HEK293 (cell line): ENCODE measurements around the gene NATD1.

Source experiments
- ATF2 ChIP-seq: fragments of 450-650 bp; formaldehyde crosslinking; IDR thresholded peaks from 2 replicates; pipeline ENCODE4 v1.5.1; 2016; ENCODE audit warnings: missing biosample characterization, missing genetic modification characterization, low read depth
- FEZF1 ChIP-seq: fragments of 450-650 bp; formaldehyde crosslinking; IDR thresholded peaks from 2 replicates; pipeline ENCODE4 v1.5.1; 2016; ENCODE audit warnings: missing biosample characterization, missing genetic modification characterization
- KLF7 ChIP-seq: fragments of 450-650 bp; formaldehyde crosslinking; IDR thresholded peaks from 2 replicates; pipeline ENCODE4 v1.5.1; 2016; ENCODE audit warnings: missing biosample characterization, missing genetic modification characterization, borderline replicate concordance
- KLF8 ChIP-seq: fragments of 450-650 bp; formaldehyde crosslinking; IDR thresholded peaks from 2 replicates; pipeline ENCODE4 v1.5.1; 2016; ENCODE audit warnings: missing biosample characterization, missing genetic modification characterization
- TCF7L2 ChIP-seq: IDR thresholded peaks from 2 replicates; pipeline ENCODE4 v1.6.1; 2011; ENCODE audit warnings: low read depth, mild to moderate bottlenecking, inconsistent platforms, low read length, moderate library complexity, borderline replicate concordance
- TRIM28 ChIP-seq: IDR thresholded peaks from 2 replicates; pipeline ENCODE4 v1.6.1; 2011; ENCODE audit warnings: low read length, control low read depth, borderline replicate concordance
- YY2 ChIP-seq: fragments of 450-650 bp; formaldehyde crosslinking; IDR thresholded peaks from 2 replicates; pipeline ENCODE4 v1.5.1; 2016; ENCODE audit warnings: missing biosample characterization, missing genetic modification characterization
- ZBTB17 ChIP-seq: fragments of 450-650 bp; formaldehyde crosslinking; IDR thresholded peaks from 2 replicates; pipeline ENCODE4 v1.5.1; 2016; ENCODE audit warnings: missing biosample characterization, missing genetic modification characterization
- ZBTB6 ChIP-seq: fragments of 450-650 bp; formaldehyde crosslinking; IDR thresholded peaks from 2 replicates; pipeline ENCODE4 v1.5.1; 2017; ENCODE audit warnings: missing biosample characterization, missing genetic modification characterization
- ZFHX2 ChIP-seq: fragments of 450-650 bp; formaldehyde crosslinking; conservative IDR thresholded peaks from 2 replicates; pipeline ENCODE4 v1.5.1; 2016; ENCODE audit warnings: missing biosample characterization, missing genetic modification characterization
- ZNF121 ChIP-seq: fragments of 450-650 bp; formaldehyde crosslinking; IDR thresholded peaks from 2 replicates; pipeline ENCODE4 v1.5.1; 2016; ENCODE audit warnings: missing biosample characterization, missing genetic modification characterization
- ZNF138 ChIP-seq: fragments of 450-650 bp; formaldehyde crosslinking; IDR thresholded peaks from 2 replicates; pipeline ENCODE4 v1.5.1; 2016; ENCODE audit warnings: missing biosample characterization, missing genetic modification characterization, borderline replicate concordance
- ZNF140 ChIP-seq: fragments of 450-650 bp; formaldehyde crosslinking; IDR thresholded peaks from 2 replicates; pipeline ENCODE4 v1.5.1; 2016; ENCODE audit warnings: missing biosample characterization, missing genetic modification characterization
- ZNF18 ChIP-seq: fragments of 450-650 bp; formaldehyde crosslinking; IDR thresholded peaks from 2 replicates; pipeline ENCODE4 v1.5.1; 2016; ENCODE audit warnings: missing biosample characterization, missing genetic modification characterization
- ZNF184 ChIP-seq: fragments of 450-650 bp; IDR thresholded peaks from 2 replicates; pipeline ENCODE4 v1.5.1; 2018; ENCODE audit warnings: missing biosample characterization, mild to moderate bottlenecking, missing genetic modification characterization
- ZNF214 ChIP-seq: fragments of 450-650 bp; formaldehyde crosslinking; IDR thresholded peaks from 2 replicates; pipeline ENCODE4 v1.5.1; 2017; ENCODE audit warnings: missing biosample characterization, mild to moderate bottlenecking, missing genetic modification characterization, borderline replicate concordance
- ZNF23 ChIP-seq: fragments of 450-650 bp; formaldehyde crosslinking; IDR thresholded peaks from 2 replicates; pipeline ENCODE4 v1.5.1; 2016; ENCODE audit warnings: missing biosample characterization, missing genetic modification characterization, borderline replicate concordance
- ZNF239 ChIP-seq: fragments of 450-650 bp; formaldehyde crosslinking; IDR thresholded peaks from 2 replicates; pipeline ENCODE4 v1.5.1; 2016; ENCODE audit warnings: missing biosample characterization, missing genetic modification characterization
- ZNF266 ChIP-seq: fragments of 450-650 bp; formaldehyde crosslinking; IDR thresholded peaks from 2 replicates; pipeline ENCODE4 v1.5.1; 2016; ENCODE audit warnings: missing biosample characterization, missing genetic modification characterization, low read depth
- ZNF274 ChIP-seq, 2 experiments: fragments of 200-500 bp in 1 of 2; fragments of 450-650 bp in 1 of 2; sonication (Bioruptor generic) in 1 of 2; formaldehyde crosslinking in 1 of 2; IDR thresholded peaks; 2 replicates each; pipeline versions ENCODE4 v1.5.1 to v1.6.1; 2014 to 2016; ENCODE audit warnings: borderline replicate concordance in 1 of 2, inconsistent platforms in 1 of 2, low read length in 1 of 2, missing biosample characterization in 1 of 2, missing genetic modification characterization in 1 of 2
- ZNF302 ChIP-seq: fragments of 450-650 bp; formaldehyde crosslinking; IDR thresholded peaks from 2 replicates; pipeline ENCODE4 v1.5.1; 2016; ENCODE audit warnings: missing biosample characterization, missing genetic modification characterization, low read depth
- ZNF362 ChIP-seq: fragments of 450-650 bp; formaldehyde crosslinking; IDR thresholded peaks from 2 replicates; pipeline ENCODE4 v1.5.1; 2016; ENCODE audit warnings: missing biosample characterization, missing genetic modification characterization
- ZNF433 ChIP-seq: fragments of 450-650 bp; formaldehyde crosslinking; IDR thresholded peaks from 2 replicates; pipeline ENCODE4 v1.5.1; 2016; ENCODE audit warnings: missing biosample characterization, missing genetic modification characterization, low read depth
- ZNF530 ChIP-seq: fragments of 450-650 bp; formaldehyde crosslinking; IDR thresholded peaks from 2 replicates; pipeline ENCODE4 v1.5.1; 2016; ENCODE audit warnings: low read depth, missing biosample characterization, missing genetic modification characterization
- ZNF549 ChIP-seq: fragments of 450-650 bp; IDR thresholded peaks from 2 replicates; pipeline ENCODE4 v1.5.1; 2018; ENCODE audit warnings: missing biosample characterization, missing genetic modification characterization, mild to moderate bottlenecking, inconsistent platforms, moderate library complexity
- ZNF571 ChIP-seq: fragments of 450-650 bp; formaldehyde crosslinking; IDR thresholded peaks from 2 replicates; pipeline ENCODE4 v1.5.0; 2017; ENCODE audit warnings: missing biosample characterization, missing genetic modification characterization
- ZNF580 ChIP-seq: fragments of 450-650 bp; formaldehyde crosslinking; IDR thresholded peaks from 2 replicates; pipeline ENCODE4 v1.5.1; 2016; ENCODE audit warnings: missing biosample characterization, missing genetic modification characterization
- ZNF624 ChIP-seq: fragments of 450-650 bp; formaldehyde crosslinking; IDR thresholded peaks from 2 replicates; pipeline ENCODE4 v1.5.1; 2017; ENCODE audit warnings: missing biosample characterization, missing genetic modification characterization
- ZNF639 ChIP-seq: fragments of 450-650 bp; formaldehyde crosslinking; IDR thresholded peaks from 2 replicates; pipeline ENCODE4 v1.5.1; 2016; ENCODE audit warnings: missing biosample characterization, missing genetic modification characterization
- ZNF658 ChIP-seq: fragments of 450-650 bp; formaldehyde crosslinking; IDR thresholded peaks from 2 replicates; pipeline ENCODE4; 2016; ENCODE audit warnings: missing biosample characterization, missing genetic modification characterization
- ZNF785 ChIP-seq: fragments of 450-650 bp; formaldehyde crosslinking; IDR thresholded peaks from 2 replicates; pipeline ENCODE4 v1.5.1; 2016; ENCODE audit warnings: missing biosample characterization, missing genetic modification characterization
- ZSCAN4 ChIP-seq: fragments of 450-650 bp; formaldehyde crosslinking; IDR thresholded peaks from 2 replicates; pipeline ENCODE4 v1.5.1; 2017; ENCODE audit warnings: missing biosample characterization, missing genetic modification characterization

NATD1 gene

GRCh38 chr17:21214015-21214776 is 39.0 kb downstream of the NATD1 start, which contains the start of gene TMEM11 (continued):
- no peak for TF ChIP-seq ZNF18 (tag by site-specific recombination)
- peak; percentile 96 for TF ChIP-seq YY2 (tag by site-specific recombination)
- no peak for TF ChIP-seq ZSCAN4 (tag by site-specific recombination)
- TF ChIP-seq ZNF138 (tag by site-specific recombination): no peak
- TF ChIP-seq TCF7L2: no peak
- TF ChIP-seq ZNF214 (tag by site-specific recombination): no peak
- no peak for TF ChIP-seq ZNF433 (tag by site-specific recombination)
- no peak for TF ChIP-seq ZNF549 (tag by site-specific recombination)
- peak; percentile 51; the same call in 1 of the 2 replicates for TF ChIP-seq ZNF121 (tag by site-specific recombination)
- TF ChIP-seq ZNF580 (tag by site-specific recombination): 0 out of 2 replicates have a peak, but pooled peaks have one; percentile 20
- no peak for TF ChIP-seq ZNF302 (tag by site-specific recombination)
- TF ChIP-seq ZNF23 (tag by site-specific recombination): no peak
- no peak; the same call in 1 of the 2 replicates for TF ChIP-seq TRIM28
- no peak for TF ChIP-seq ZNF530 (tag by site-specific recombination)
- no peak for TF ChIP-seq ZNF571 (tag by site-specific recombination)
- TF ChIP-seq ZBTB17 (tag by site-specific recombination): peak; percentile 94
- TF ChIP-seq ZNF785 (tag by site-specific recombination): no peak
- no peak for TF ChIP-seq ZFHX2 (tag by site-specific recombination)
- 0 out of 2 replicates have a peak, but pooled peaks have one; percentile 67 for TF ChIP-seq ZNF239 (tag by site-specific recombination)
- no peak for TF ChIP-seq ATF2 (tag by site-specific recombination)
- TF ChIP-seq ZNF658 (tag by site-specific recombination): no peak
- TF ChIP-seq ZNF624 (tag by site-specific recombination): no peak
- no peak for TF ChIP-seq KLF7 (tag by site-specific recombination)
- TF ChIP-seq ZBTB6 (tag by site-specific recombination): no peak
- TF ChIP-seq ZNF266 (tag by site-specific recombination): no peak
- TF ChIP-seq KLF8 (tag by site-specific recombination): peak; percentile 93
- no peak for TF ChIP-seq ZNF362 (tag by site-specific recombination)
- peak; percentile 41; the same call in 1 of the 2 replicates for TF ChIP-seq ZNF639 (tag by site-specific recombination)
- no peak for TF ChIP-seq ZNF274 (IDR thresholded peaks at IDR 0.05; ENCODE audit: low read length)
- TF ChIP-seq ZNF274 (tag by site-specific recombination; IDR thresholded peaks at IDR 0.05; ENCODE audit: borderline replicate concordance): no peak
- TF ChIP-seq FEZF1 (tag by site-specific recombination): no peak
- TF ChIP-seq ZNF140 (tag by site-specific recombination): no peak
- TF ChIP-seq ZNF184 (tag by site-specific recombination): no peak; the same call in 1 of the 2 replicates
